IMR-90 (cell line): ENCODE measurements around the gene SERPINB1. TPM values are rescaled to one million over a fixed set of nuclear protein-coding genes. Genes with fewer than 3 reads are reported as not detected.

Experiments
- ATAC-seq: fragments of 200-7000 bp; cut with Tn5 transposase; 2 replicates; pipeline ENCODE4 v1.9.1; 2020; ENCODE audit warnings: low read depth, mild to moderate bottlenecking, moderate library complexity
- BruUV-seq: library from RNA; stranded (reverse); fragments of 400-500 nt; replicated peaks from 2 replicates; lab custom pipeline; 2021; lab: Mats Ljungman, UMichigan
- CTCF ChIA-PET: fragments of 300-600 bp; formaldehyde crosslinking; extraction: SDS; loops from one replicate; lab custom pipeline; 2021; ENCODE audit warnings: antibody characterized with exemption; lab: Yijun Ruan, JAX
- POLR2A ChIA-PET: fragments of 300-600 bp; sonication (Branson Sonifier 250); formaldehyde crosslinking; loops from one replicate; lab custom pipeline; 2022; ENCODE audit warnings: antibody characterized with exemption; ENCODE audit not compliant: unreplicated experiment; lab: Charles Lee
- DNase-seq: peaks from one replicate; pipeline ENCODE4 v3.0.0; 2013
- H2AFZ ChIP-seq: replicated peaks from 2 replicates; pipeline ENCODE3; 2013; ENCODE audit warnings: low read length, mild to moderate bottlenecking; ENCODE audit not compliant: poor library complexity
- H2AK5ac ChIP-seq: 2 replicates; pipeline ENCODE4 v1.6.1; 2013; ENCODE audit warnings: low read depth, low read length, inconsistent platforms
- H2AK9ac ChIP-seq: replicated peaks from 2 replicates; pipeline ENCODE3; 2013; ENCODE audit warnings: mild to moderate bottlenecking, low read depth, low read length, moderate library complexity; ENCODE audit not compliant: poor library complexity
- H2BK120ac ChIP-seq: 2 replicates; pipeline ENCODE4 v1.6.1; 2013; ENCODE audit warnings: low read depth, low read length, inconsistent platforms
- H2BK15ac ChIP-seq: 3 replicates; pipeline ENCODE4 v1.6.1; 2013; ENCODE audit warnings: low read depth, low read length, inconsistent platforms
- H2BK20ac ChIP-seq: 2 replicates; pipeline ENCODE4 v1.6.1; 2013; ENCODE audit warnings: low read depth, mild to moderate bottlenecking, inconsistent platforms, low read length, moderate library complexity
- H2BK5ac ChIP-seq: 2 replicates; pipeline ENCODE4 v1.6.1; 2013; ENCODE audit warnings: mild to moderate bottlenecking, low read depth, low read length, inconsistent platforms; ENCODE audit not compliant: poor library complexity, severe bottlenecking
- H3K14ac ChIP-seq: replicated peaks from 2 replicates; pipeline ENCODE4 v1.6.1; 2013; ENCODE audit warnings: low read depth, low read length, inconsistent platforms
- H3K18ac ChIP-seq: 2 replicates; pipeline ENCODE4 v1.6.1; 2013; ENCODE audit warnings: low read depth, low read length, control low read depth
- H3K23ac ChIP-seq: 2 replicates; pipeline ENCODE4 v1.6.1; 2013; ENCODE audit warnings: low read depth, low read length, inconsistent platforms
- H3K27ac ChIP-seq: 2 replicates; pipeline ENCODE4 v1.5.1; 2013; ENCODE audit warnings: mild to moderate bottlenecking, control low read depth, low read length; ENCODE audit not compliant: insufficient read depth
- H3K27me3 ChIP-seq: 2 replicates; pipeline ENCODE4 v1.6.1; 2013; ENCODE audit warnings: low read length; ENCODE audit not compliant: control insufficient read depth, insufficient read depth
- H3K36me3 ChIP-seq: 2 replicates; pipeline ENCODE4 v1.6.1; 2013; ENCODE audit warnings: low read length, mixed read lengths; ENCODE audit not compliant: control insufficient read depth, insufficient read depth
- H3K4ac ChIP-seq: 2 replicates; pipeline ENCODE4 v1.6.1; 2013; ENCODE audit warnings: low read depth, low read length, inconsistent platforms
- H3K4me1 ChIP-seq: 2 replicates; pipeline ENCODE4 v1.6.1; 2013; ENCODE audit warnings: low read length, mixed read lengths; ENCODE audit not compliant: control insufficient read depth, insufficient read depth
- H3K4me2 ChIP-seq: 2 replicates; pipeline ENCODE4 v1.6.1; 2013; ENCODE audit warnings: low read depth, mild to moderate bottlenecking, control low read depth, low read length, moderate library complexity
- H3K4me3 ChIP-seq: 2 replicates; pipeline ENCODE4 v1.5.1; 2013; ENCODE audit warnings: low read depth, mild to moderate bottlenecking, control low read depth, low read length, moderate library complexity; ENCODE audit not compliant: insufficient read depth
- H3K56ac ChIP-seq: 2 replicates; pipeline ENCODE4 v1.6.1; 2013; ENCODE audit warnings: low read length, inconsistent platforms; ENCODE audit not compliant: insufficient read depth; ENCODE audit errors: extremely low read depth
- H3K79me1 ChIP-seq, 2 experiments: 2 replicates each; pipeline ENCODE4 v1.6.1; 2013; ENCODE audit warnings: low read length in 2 of 2, inconsistent platforms in 1 of 2, low read depth in 1 of 2
- H3K9ac ChIP-seq: 2 replicates; pipeline ENCODE4 v1.6.1; 2013; ENCODE audit warnings: low read depth, low read length, control low read depth
- H3K9me1 ChIP-seq: 2 replicates; pipeline ENCODE4 v1.6.1; 2013; ENCODE audit warnings: low read length, inconsistent platforms; ENCODE audit not compliant: insufficient read depth
- H3K9me3 ChIP-seq: 2 replicates; pipeline ENCODE4 v1.6.1; 2013; ENCODE audit warnings: low read length; ENCODE audit not compliant: control insufficient read depth, insufficient read depth
- H4K20me1 ChIP-seq: 2 replicates; pipeline ENCODE4 v1.6.1; 2013; ENCODE audit warnings: low read length, inconsistent platforms; ENCODE audit not compliant: insufficient read depth
- H4K5ac ChIP-seq: 2 replicates; pipeline ENCODE4 v1.6.1; 2013; ENCODE audit warnings: mild to moderate bottlenecking, low read depth, low read length, control low read depth
- H4K8ac ChIP-seq, 2 experiments: 2 replicates each; pipeline ENCODE4 v1.6.1; 2013; ENCODE audit warnings: low read depth in 2 of 2, low read length in 2 of 2, control low read depth in 1 of 2, inconsistent platforms in 1 of 2
- H4K91ac ChIP-seq: 2 replicates; pipeline ENCODE4 v1.6.1; 2013; ENCODE audit warnings: low read depth, low read length, inconsistent platforms; ENCODE audit not compliant: insufficient read depth
- CEBPB ChIP-seq: IDR thresholded peaks from 2 replicates; pipeline ENCODE4 v1.6.1; 2012; ENCODE audit warnings: low read depth, low read length, improper control_type of control experiment
- MXI1 ChIP-seq: IDR thresholded peaks from 2 replicates; pipeline ENCODE4 v1.6.1; 2012; ENCODE audit warnings: low read depth, mild to moderate bottlenecking, low read length, moderate library complexity, borderline replicate concordance
- RFX5 ChIP-seq: IDR thresholded peaks from 2 replicates; pipeline ENCODE4 v1.8.0; 2012; ENCODE audit warnings: low read depth, mild to moderate bottlenecking, low read length, moderate library complexity
- USF2 ChIP-seq: fragments of 150-350 bp; IDR thresholded peaks from 2 replicates; pipeline ENCODE4 v1.6.1; 2017; ENCODE audit warnings: mild to moderate bottlenecking, antibody characterized with exemption, low read length, low read depth
- WGBS, 2 experiments: methylation state at CpG; one replicate each; pipeline versions ENCODE4 v1.1.5 to v1.1.7; 2013; ENCODE audit warnings: missing lambda C conversion rate in 2 of 2; ENCODE audit not compliant: insufficient read length in 1 of 2; ENCODE audit errors: extremely low coverage in 2 of 2; 5-methylcytosine and 5-hydroxymethylcytosine counted together
- dilution Hi-C: fragments of 300-500 bp; cut with HindIII; formaldehyde crosslinking; loops from one replicate; pipeline ENCODE4 v1.14.3; 2018; ENCODE audit warnings: low sequenced_read_pairs; ENCODE audit not compliant: unreplicated experiment
- in situ Hi-C: fragments of 300-500 bp; cut with MboI; formaldehyde crosslinking; loops from 3 replicates; pipeline ENCODE4 v1.14.3; 2019; ENCODE audit warnings: low sequenced_read_pairs, inconsistent platforms, mixed read lengths
- intact Hi-C: fragments of 100-400 bp; cut with micrococcal nuclease; formaldehyde crosslinking; loops from 2 replicates; pipeline ENCODE4 v1.10.0; 2022
- polyA plus RNA-seq, 3 experiments: library from polyadenylated mRNA; depleted of rRNA; stranded (reverse); fragments of >200 nt; gene quantifications; 2 replicates each; pipeline ENCODE4 v1.2.3, GENCODE V29; 2012; ENCODE audit warnings: low replicate concordance in 1 of 3
- total RNA-seq: library from RNA; depleted of rRNA; stranded (reverse); fragments of >200 nt; gene quantifications from 2 replicates; pipeline ENCODE4 v1.2.3, GENCODE V29; 2012

The SERPINB1 gene
- total and polyA plus RNA-seq, 2 of the 4 experiments (the other 2 are of a cell fraction): 6.1 to 9.1 TPM

DNA sequence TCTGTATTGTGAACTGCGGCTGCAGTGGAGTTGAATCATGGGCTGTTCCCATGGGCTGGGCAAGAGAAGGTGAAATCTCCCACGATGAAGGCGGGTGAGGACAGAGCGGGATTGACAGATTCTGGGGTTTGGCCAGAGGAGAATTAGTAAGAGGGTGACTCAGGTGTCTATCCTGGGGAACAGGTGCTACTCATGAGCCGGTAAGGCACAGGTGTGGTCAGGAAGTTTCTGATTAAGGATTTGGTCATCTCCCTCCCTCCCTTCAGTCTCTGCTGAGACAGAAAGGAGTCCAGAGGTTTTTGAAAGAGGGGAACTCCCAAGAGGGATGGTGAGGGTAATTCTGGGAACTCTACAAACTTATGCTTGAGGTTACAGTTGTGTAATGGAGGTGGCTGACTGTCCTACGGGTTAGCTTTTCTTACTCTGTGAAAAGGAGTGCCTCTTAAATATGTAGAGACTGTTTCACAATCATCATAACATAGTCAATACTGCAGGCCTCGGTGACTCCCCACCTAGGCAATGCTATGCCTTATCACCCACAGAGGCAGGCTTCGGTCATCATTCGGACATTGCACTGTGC lies 31.5 kb downstream of the SERPINB1 start:
- WGBS, 2 experiments: no CpG with 5 or more reads among the region's 9 CpGs
- Histone ChIP-seq H2BK120ac (no peak overlapping the region), H2BK15ac (no peak overlapping the region), H3K9me3 (no peaks in the 10 kb centered on the region), H3K23ac (no peak overlapping the region), H4K20me1 (no peaks in the 10 kb centered on the region), H3K4ac (no peak overlapping the region), H3K27me3 (no peaks in the 10 kb centered on the region), H3K9me1 (peaks cover 3% of the 10 kb centered on the region; the same call in 1 of the 2 replicates), H2BK20ac (no peak overlapping the region), H3K4me2 (no peak overlapping the region), H3K4me3 (no peak overlapping the region), H3K9ac (no peak overlapping the region), H2AK9ac (no peak overlapping the region), H2AFZ (no peak overlapping the region), H3K18ac (no peak overlapping the region), H3K56ac (no peak overlapping the region), H3K14ac (no peak overlapping the region), H3K4me1 (peaks cover 2% of the 10 kb centered on the region; the same call in 1 of the 2 replicates), H4K5ac (no peak overlapping the region), H4K8ac (no peak overlapping the region), H3K36me3 (no peaks in the 10 kb centered on the region), H2BK5ac (no peak overlapping the region), H4K91ac (no peak overlapping the region), H3K79me1 (0 out of 4 replicates have a peak, but pooled peaks cover 0 to 4% of the 10 kb centered on the region in 2 experiments), H2AK5ac (no peak overlapping the region), H3K27ac (no peak overlapping the region)
- ChIA-PET CTCF (no interaction called here), POLR2A (no interaction called here)
- in situ Hi-C loops (no loop called here), intact Hi-C loops (no loop called here), dilution Hi-C loops (no loop called here)
- no TSS peak for BruUV-seq
- DNase-seq (peak; percentile 17), ATAC-seq (no peak)
- TF ChIP-seq USF2: no peak
- no peak for TF ChIP-seq MXI1
- TF ChIP-seq CEBPB: 0 out of 2 replicates have a peak, but pooled peaks have one; percentile 14
- TF ChIP-seq RFX5: no peak
